Stomach (tissue), 9 donors: ENCODE results near the gene POLE. TPM values are rescaled to one million over a fixed set of nuclear protein-coding genes. Genes with fewer than 3 reads are reported as not detected.

Source experiments
- DNase-seq, 2 donors: peaks; one replicate each; pipeline versions ENCODE4 v3.0.0 to v3.0.0-alpha.2; 2013 to 2019
- H3K27ac ChIP-seq, 5 donors: fragments of 200-600 bp in 4 of 5; sonication (generic) in 4 of 5; one replicate each; pipeline ENCODE4 v1.5.1; 2013 to 2019; ENCODE audit warnings: mild to moderate bottlenecking in 1 of 5, moderate library complexity in 1 of 5
- H3K27me3 ChIP-seq, 3 donors: fragments of 200-600 bp; sonication (generic); one replicate each; pipeline ENCODE4 v1.5.1; 2017 to 2019; ENCODE audit warnings: mixed run types in 1 of 3
- H3K36me3 ChIP-seq, 4 donors: fragments of 200-600 bp; sonication (generic); 1 replicate in 3 of 4; 2 replicates in 1 of 4; pipeline ENCODE4 v1.5.1; 2016 to 2019
- H3K4me1 ChIP-seq, 4 donors: fragments of 200-600 bp; sonication (generic); one replicate each; pipeline ENCODE4 v1.5.1; 2016 to 2019
- H3K4me3 ChIP-seq, 4 donors: fragments of 200-600 bp; sonication (generic) in 3 of 4; one replicate each; pipeline ENCODE4 v1.5.1; 2016 to 2019; ENCODE audit warnings: mild to moderate bottlenecking in 1 of 4
- H3K9me3 ChIP-seq, 4 donors: fragments of 200-600 bp; sonication (generic); one replicate each; pipeline ENCODE4 v1.5.1; 2016 to 2019
- CTCF ChIP-seq, 7 experiments: fragments of 450-650 bp in 4 of 7; fragments of 200-600 bp in 3 of 7; sonication (generic) in 3 of 7; IDR thresholded peaks; one replicate each; pipeline ENCODE4 v1.5.1; 2016 to 2019; ENCODE audit warnings: antibody characterized with exemption in 7 of 7, control low read depth in 2 of 7, mild to moderate bottlenecking in 1 of 7
- EP300 ChIP-seq: sonication (generic); formaldehyde crosslinking; IDR thresholded peaks from one replicate; pipeline ENCODE4 v1.6.1; 2017; ENCODE audit warnings: antibody characterized with exemption
- POLR2A ChIP-seq, 4 donors: fragments of 450-650 bp; IDR thresholded peaks; one replicate each; pipeline ENCODE4 v1.6.1; 2016; ENCODE audit warnings: antibody characterized with exemption in 4 of 4, control low read depth in 2 of 4, mild to moderate bottlenecking in 1 of 4, moderate library complexity in 1 of 4
- POLR2AphosphoS5 ChIP-seq, 3 donors: sonication (generic); formaldehyde crosslinking; IDR thresholded peaks; one replicate each; pipeline ENCODE4 v1.6.1; 2016; ENCODE audit warnings: antibody characterized with exemption in 3 of 3
- WGBS, 5 donors: extraction: QIAGEN DNeasy Blood & Tissue Kit in 3 of 5; methylation state at CpG; one replicate each; pipeline versions ENCODE4 v1.1.5 to v1.1.7; 2013 to 2018; 5-methylcytosine and 5-hydroxymethylcytosine counted together
- intact Hi-C: fragments of 100-400 bp; cut with DNase I; formaldehyde crosslinking; loops from one replicate; pipeline ENCODE4 v1.15.1; 2023; ENCODE audit warnings: low total_unique reads
- polyA plus RNA-seq, 3 donors: library from polyadenylated mRNA; stranded (reverse); fragments of 200-250 nt; gene quantifications; one replicate each; pipeline ENCODE4 v1.2.3, GENCODE V29; 2013
- total RNA-seq, 5 donors: library from RNA; depleted of rRNA; stranded (reverse); fragments of >200 nt; gene quantifications; one replicate each; pipeline versions ENCODE4 v1.1.0 to v1.2.3, GENCODE V29; 2014 to 2016
- donor health status: healthy with polysubstance abuse.
- donor health status: Bipolar disorder and iron deficiency.
- donor health status: healthy.

The POLE gene
- total and polyA plus RNA-seq, 8 donors: 12.7 to 144 (median 43.3) TPM

GRCh38 chr12:132716356-132716755, 29.2 kb upstream of the POLE start:
- peaks cover 47 to 72% (median 70%) of the 10 kb centered on the region in 4 donors for H3K36me3 ChIP-seq

GRCh38 chr12:132715874-132716273, 28.7 kb upstream of the POLE start:
- WGBS, 5 donors: 81 to 95% (median 89%) methylated on average over 8 to 9 of the region's 9 CpGs
- intact Hi-C loops: no loop called here
- no peak for TF ChIP-seq EP300
- no peak for TF ChIP-seq POLR2AphosphoS5 (IDR thresholded peaks at IDR 0.05)
- no peak for TF ChIP-seq CTCF (IDR thresholded peaks at IDR 0.05)
- TF ChIP-seq POLR2A (IDR thresholded peaks at IDR 0.05): no peak

More at GRCh38 chr12:132716356-132716755, 29.2 kb upstream of the POLE start:
- intact Hi-C loops: no loop called here
- H3K27me3 ChIP-seq: no peaks in the 10 kb centered on the region
- DNase-seq: no peak
- no peak overlapping the region for H3K27ac ChIP-seq
- H3K4me3 ChIP-seq: no peak overlapping the region
- peaks cover 7 to 27% (median 13%) of the 10 kb centered on the region in 4 donors for H3K4me1 ChIP-seq
- TF ChIP-seq CTCF (IDR thresholded peaks at IDR 0.05): no peak
- H3K9me3 ChIP-seq: no peaks in the 10 kb centered on the region
- 77 to 96% (median 83%) methylated on average over 11 of the region's 11 CpGs for WGBS, 5 donors

GRCh38 chr12:132713123-132713522, 26.0 kb upstream of the POLE start:
- Histone ChIP-seq H3K4me1 (peaks cover 9 to 39% (median 28%) of the 10 kb centered on the region in 4 donors), H3K4me3 (no peak overlapping the region), H3K27ac (no peak overlapping the region), H3K27me3 (no peaks in the 10 kb centered on the region), H3K9me3 (no peaks in the 10 kb centered on the region), H3K36me3 (peaks cover 31 to 41% (median 38%) of the 10 kb centered on the region in 4 donors)
- TF ChIP-seq POLR2A (IDR thresholded peaks at IDR 0.05) (no peak), POLR2AphosphoS5 (IDR thresholded peaks at IDR 0.05) (no peak), CTCF (IDR thresholded peaks at IDR 0.05) (no peak), EP300 (no peak)
- intact Hi-C loops: no loop called here
- WGBS, 5 donors: 70 to 88% (median 76%) methylated on average over 2 of the region's 2 CpGs
- DNase-seq: no peak

More at GRCh38 chr12:132715874-132716273, 28.7 kb upstream of the POLE start:
- Histone ChIP-seq H3K27me3 (no peaks in the 10 kb centered on the region), H3K27ac (no peak overlapping the region), H3K36me3 (peaks cover 44 to 67% (median 65%) of the 10 kb centered on the region in 4 donors), H3K4me1 (peaks cover 9 to 29% (median 15%) of the 10 kb centered on the region in 4 donors), H3K4me3 (no peak overlapping the region), H3K9me3 (no peaks in the 10 kb centered on the region)
- DNase-seq: no peak

- 7 to 19% (median 7%) methylated on average over 21 to 59 of the region's 59 CpGs for WGBS, 5 donors
- Histone ChIP-seq H3K4me3 (peak overlapping the region; percentile 81 to 98 (median 92)), H3K36me3 (peaks cover 13 to 30% (median 20%) of the 10 kb centered on the region in 4 donors), H3K4me1 (peaks cover 9 to 39% (median 28%) of the 10 kb centered on the region in 4 donors), H3K27me3 (no peaks in the 10 kb centered on the region), H3K27ac (peak overlapping the region; percentile 42 to 95 (median 85)), H3K9me3 (no peaks in the 10 kb centered on the region)
- DNase-seq: peak; percentile 34 to 56
- intact Hi-C loops: no loop called here
- TF ChIP-seq CTCF (IDR thresholded peaks at IDR 0.05) (no peak), POLR2AphosphoS5 (IDR thresholded peaks at IDR 0.05) (peak in 1 of 3 donors; percentile 6), POLR2A (IDR thresholded peaks at IDR 0.05) (no peak), EP300 (no peak)
Measured at GRCh38 chr12:132711080-132711843, 24.1 kb upstream of the POLE start.
